CD4-positive, alpha-beta T cell treated with Interleukin-6 at 100 ng/mL for 8 hours (primary cell): ENCODE measurements around the gene PLA2G2F.

Experiments
- DNase-seq: peaks from one replicate; pipeline ENCODE4 v3.0.0-alpha.2; 2020; ENCODE audit warnings: mixed read lengths, low spot score

The PLA2G2F gene

GRCh38 chr1:20138961-20139550 lies at the start of gene PLA2G2F:
Gene PLA2G2F, plus strand, starts transcription at chr1:20139323. Its CDS starts 105 bp downstream, at chr1:20139428.
- no peak for DNase-seq

- DNase-seq = no peak
Measured at GRCh38 chr1:20089328-20090077, 49.6 kb upstream of the PLA2G2F start.

- no peak for DNase-seq
Measured at GRCh38 chr1:20090119-20090518, 49.0 kb upstream of the PLA2G2F start.

- DNase-seq = no peak
Measured at GRCh38 chr1:20090641-20091040, 48.5 kb upstream of the PLA2G2F start.

GRCh38 chr1:20093303-20093702 lies 45.8 kb upstream of the PLA2G2F start:
- no peak for DNase-seq

- no peak for DNase-seq
Measured at GRCh38 chr1:20093940-20094391, 45.2 kb upstream of the PLA2G2F start.

- no peak for DNase-seq
Measured at GRCh38 chr1:20095564-20096434, 43.3 kb upstream of the PLA2G2F start.

GRCh38 chr1:20096840-20097447 lies 42.2 kb upstream of the PLA2G2F start:
- no peak for DNase-seq

- no peak for DNase-seq
Measured at GRCh38 chr1:20099533-20099932, 39.6 kb upstream of the PLA2G2F start.

GRCh38 chr1:20100632-20101355 lies 38.3 kb upstream of the PLA2G2F start:
- DNase-seq = peak; percentile 14

GRCh38 chr1:20102875-20103274 lies 36.2 kb upstream of the PLA2G2F start:
- DNase-seq = no peak

GRCh38 chr1:20105856-20106255 lies 33.3 kb upstream of the PLA2G2F start:
- no peak for DNase-seq

GRCh38 chr1:20107351-20107750 lies 31.8 kb upstream of the PLA2G2F start:
- DNase-seq = no peak

GRCh38 chr1:20107796-20108195 lies 31.3 kb upstream of the PLA2G2F start:
- no peak for DNase-seq

- DNase-seq = no peak
Measured at GRCh38 chr1:20108366-20109123, 30.6 kb upstream of the PLA2G2F start.

GRCh38 chr1:20109223-20109856 lies 29.8 kb upstream of the PLA2G2F start:
- no peak for DNase-seq

GRCh38 chr1:20110679-20111078 lies 28.4 kb upstream of the PLA2G2F start:
- no peak for DNase-seq

- no peak for DNase-seq
Measured at GRCh38 chr1:20111452-20111851, 27.7 kb upstream of the PLA2G2F start.

- no peak for DNase-seq
Measured at GRCh38 chr1:20112279-20113000, 26.7 kb upstream of the PLA2G2F start.
